GM10248 (cell line): Measurements from ENCODE around the gene FIP1L1.
"Not testable (repeated sequence)": the region's sequence is repeated elsewhere in the genome, so short reads cannot be mapped to it uniquely, and the experiment has no call there.

Source experiments
- CTCF ChIA-PET: fragments of 300-600 bp; sonication (Branson Sonifier 250); formaldehyde crosslinking; extraction: SDS; loops from one replicate; lab custom pipeline; 2021; ENCODE audit warnings: antibody characterized with exemption; lab: Yijun Ruan, JAX
- POLR2A ChIA-PET: fragments of 350-650 bp; sonication (Branson Sonifier 250); formaldehyde crosslinking; extraction: SDS; loops from one replicate; lab custom pipeline; 2020; ENCODE audit warnings: antibody characterized with exemption; lab: Yijun Ruan, JAX
- DNase-seq: peaks from one replicate; pipeline ENCODE4 v3.0.0; 2012; ENCODE audit errors: extremely low spot score
- TF ChIP-seq, protein P1 (sequence below): IDR thresholded peaks from 2 replicates; pipeline ENCODE4 v1.5.1; 2012; ENCODE audit warnings: mild to moderate bottlenecking, low read depth; ENCODE audit errors: extremely low read depth, missing control alignments, control extremely low read depth

Gene FIP1L1

DNA sequence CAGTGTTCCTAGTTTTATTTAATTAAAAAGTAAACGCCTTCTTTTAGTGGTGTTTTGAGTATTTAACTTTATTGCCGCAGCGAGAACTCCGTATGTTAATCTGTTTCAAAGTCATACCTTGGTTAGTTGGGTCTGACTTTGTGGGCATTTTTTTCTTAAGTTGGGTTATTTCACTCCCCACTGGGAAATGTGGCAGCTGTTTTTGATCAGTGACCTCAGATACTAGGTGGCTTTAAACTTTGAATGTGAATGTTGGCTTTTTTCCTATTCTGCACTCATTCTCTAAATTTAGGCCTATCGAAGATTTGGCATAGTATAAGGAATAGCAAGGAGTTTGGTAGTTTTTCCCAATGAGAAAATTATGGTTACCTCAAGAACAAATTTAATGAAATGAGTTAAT, 85.9 kb downstream of the FIP1L1 start:
- no peak for DNase-seq
- ChIA-PET POLR2A (no interaction called here), CTCF (no interaction called here)
- TF ChIP-seq, protein P1, sequence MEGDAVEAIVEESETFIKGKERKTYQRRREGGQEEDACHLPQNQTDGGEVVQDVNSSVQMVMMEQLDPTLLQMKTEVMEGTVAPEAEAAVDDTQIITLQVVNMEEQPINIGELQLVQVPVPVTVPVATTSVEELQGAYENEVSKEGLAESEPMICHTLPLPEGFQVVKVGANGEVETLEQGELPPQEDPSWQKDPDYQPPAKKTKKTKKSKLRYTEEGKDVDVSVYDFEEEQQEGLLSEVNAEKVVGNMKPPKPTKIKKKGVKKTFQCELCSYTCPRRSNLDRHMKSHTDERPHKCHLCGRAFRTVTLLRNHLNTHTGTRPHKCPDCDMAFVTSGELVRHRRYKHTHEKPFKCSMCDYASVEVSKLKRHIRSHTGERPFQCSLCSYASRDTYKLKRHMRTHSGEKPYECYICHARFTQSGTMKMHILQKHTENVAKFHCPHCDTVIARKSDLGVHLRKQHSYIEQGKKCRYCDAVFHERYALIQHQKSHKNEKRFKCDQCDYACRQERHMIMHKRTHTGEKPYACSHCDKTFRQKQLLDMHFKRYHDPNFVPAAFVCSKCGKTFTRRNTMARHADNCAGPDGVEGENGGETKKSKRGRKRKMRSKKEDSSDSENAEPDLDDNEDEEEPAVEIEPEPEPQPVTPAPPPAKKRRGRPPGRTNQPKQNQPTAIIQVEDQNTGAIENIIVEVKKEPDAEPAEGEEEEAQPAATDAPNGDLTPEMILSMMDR, result no peak

DNA sequence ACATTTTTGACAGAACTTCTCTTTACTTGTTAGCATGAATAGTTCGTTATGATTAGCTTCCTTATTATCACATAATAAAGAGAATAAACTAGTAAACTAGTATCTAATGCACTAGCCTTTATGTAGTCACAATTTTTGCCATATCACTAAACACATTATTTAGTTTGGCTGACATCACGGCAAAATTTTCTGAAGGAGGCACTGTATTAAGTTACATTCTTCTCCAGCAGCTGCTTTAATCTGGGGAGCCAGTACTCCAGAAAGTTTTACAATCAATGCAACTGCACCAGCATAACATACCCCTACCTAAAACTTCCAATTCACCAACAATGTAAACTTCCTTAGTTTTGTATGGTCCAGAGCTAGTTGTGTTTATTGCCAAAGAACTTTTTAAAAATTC, 87.8 kb downstream of the FIP1L1 start:
- CTCF ChIA-PET, result interaction anchor here (1.3 kb wide), 1 partner anchor 9 kb away, joined by 4 read pairs; no protein-coding TSS in a partner anchor
- TF ChIP-seq, protein P1, result no peak
- POLR2A ChIA-PET, result no interaction called here
- no peak for DNase-seq

DNA sequence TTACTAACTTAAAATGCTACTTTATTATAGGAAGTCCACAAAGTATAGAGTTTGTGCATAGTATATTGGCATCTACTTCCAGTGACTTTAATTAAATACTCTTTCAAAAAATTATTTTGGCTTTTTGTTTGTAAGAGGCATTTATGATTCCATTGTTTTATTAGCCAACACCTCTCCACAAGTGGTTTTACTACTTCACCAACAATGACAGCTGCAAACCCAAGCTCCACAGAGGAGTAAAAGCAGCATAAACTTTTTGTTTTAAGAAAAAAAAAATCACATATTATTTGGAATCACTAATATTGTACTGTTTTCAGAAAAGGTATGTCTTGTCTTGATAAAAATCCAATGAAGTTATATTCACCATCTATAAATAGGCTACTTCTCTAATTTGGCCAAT, 88.5 kb downstream of the FIP1L1 start:
- TF ChIP-seq, protein P1, result no peak
- ChIA-PET POLR2A (interaction anchor here (0.7 kb wide), 1 partner anchor 337 kb away, joined by 3 read pairs; no protein-coding TSS in a partner anchor), CTCF (interaction anchor here (1.3 kb wide), 1 partner anchor 10 kb away, joined by 4 read pairs; no protein-coding TSS in a partner anchor)
- DNase-seq, result no peak

DNA sequence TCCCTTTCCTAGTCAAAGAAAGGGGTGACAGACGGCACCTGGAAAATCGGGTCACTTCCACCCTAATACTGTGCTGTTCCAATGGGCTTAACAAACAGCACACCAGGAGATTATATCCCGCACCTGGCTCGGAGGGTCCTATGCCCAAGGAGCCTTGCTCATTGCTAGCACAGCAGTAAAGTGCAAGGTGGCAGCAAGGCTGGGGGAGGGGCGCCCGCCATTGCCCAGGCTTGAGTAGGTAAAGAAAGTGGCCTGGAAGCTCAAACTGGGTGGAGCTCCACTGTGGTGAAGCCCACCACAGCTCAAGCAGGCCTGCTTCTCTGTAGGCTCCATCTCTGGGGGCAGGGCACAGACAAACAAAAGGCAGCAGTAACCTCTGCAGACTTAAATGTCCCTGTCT, 89.1 kb downstream of the FIP1L1 start:
- DNase-seq, CTCF ChIA-PET: not testable (repeated sequence)
- POLR2A ChIA-PET, result interaction anchor here (0.7 kb wide), 1 partner anchor 336 kb away, joined by 3 read pairs; no protein-coding TSS in a partner anchor

DNA sequence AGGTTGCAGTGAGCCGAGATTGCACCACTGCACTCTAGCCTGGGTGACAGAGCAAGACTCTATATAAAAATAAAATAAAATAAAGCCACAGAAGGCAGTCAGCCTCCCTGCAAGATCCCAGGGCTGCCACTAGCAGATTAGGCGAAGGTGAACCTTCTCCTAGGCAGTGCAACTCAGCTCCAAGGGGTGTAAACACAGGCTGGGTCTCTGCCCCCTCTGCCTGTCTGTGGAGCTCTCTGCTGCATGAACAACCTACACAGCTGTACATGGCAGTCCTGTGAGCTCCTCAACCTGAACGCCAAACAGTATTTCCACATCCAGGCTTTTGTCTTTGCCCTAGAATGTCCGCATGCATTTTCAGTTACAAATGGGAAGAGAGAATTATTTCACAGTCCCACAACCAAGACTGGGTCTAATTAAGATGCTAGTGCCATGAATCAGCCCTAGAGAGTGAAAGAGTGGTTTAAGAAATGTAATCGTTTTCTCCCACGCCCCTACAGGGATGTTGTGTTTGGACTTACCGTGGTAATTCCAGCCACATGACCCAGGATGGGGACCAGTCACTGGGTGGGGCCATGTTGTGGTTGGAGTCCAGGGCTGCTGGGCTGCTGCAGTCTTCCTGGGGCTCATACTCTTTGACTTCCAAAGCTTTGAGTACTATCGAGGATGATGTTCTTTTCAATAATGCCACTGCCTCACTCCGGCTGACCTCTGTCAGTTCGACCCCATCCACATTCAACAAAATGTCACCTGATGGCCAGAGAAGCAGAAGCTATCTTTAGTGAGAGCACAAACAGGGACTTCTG, 99.0 kb downstream of the FIP1L1 start:
- CTCF ChIA-PET, result interaction anchor here (1.1 to 2.1 kb wide), 3 partner anchors 14 to 35 kb away, joined by 3 to 6 read pairs (median 5); no protein-coding TSS in a partner anchor
- POLR2A ChIA-PET, result no interaction called here
- DNase-seq, result no peak
- TF ChIP-seq, protein P1, result no peak

DNA sequence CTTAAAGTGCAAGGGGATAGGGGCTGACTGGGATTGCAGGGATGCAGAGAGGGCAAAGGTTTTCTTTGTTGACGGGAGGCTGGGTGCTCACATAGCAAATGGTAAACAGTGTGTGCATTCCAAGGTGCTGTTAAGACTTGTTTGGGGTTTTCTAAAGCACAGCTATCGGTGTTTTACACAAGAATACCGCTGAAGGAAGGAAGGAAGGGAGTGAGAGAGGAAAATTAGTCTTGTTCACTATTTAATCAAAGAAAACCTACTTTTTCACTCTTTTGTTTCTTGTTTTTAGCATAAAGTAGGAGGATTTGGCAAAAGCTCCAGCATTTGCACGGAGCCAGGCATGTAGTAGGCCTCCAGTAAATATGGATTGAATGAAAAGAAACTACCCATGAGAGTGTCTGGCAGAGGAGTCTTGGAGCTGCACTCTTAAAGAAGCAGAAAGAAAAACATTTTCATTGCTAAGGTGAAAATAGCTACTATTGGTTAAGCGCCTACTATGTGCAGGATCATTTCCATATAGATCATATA, 99.7 kb downstream of the FIP1L1 start:
- ChIA-PET CTCF (interaction anchor here (1.1 to 2.1 kb wide), 3 partner anchors 13 to 34 kb away, joined by 3 to 5 read pairs (median 3); no protein-coding TSS in a partner anchor), POLR2A (no interaction called here)
- no peak for DNase-seq
- TF ChIP-seq, protein P1, result no peak

DNA sequence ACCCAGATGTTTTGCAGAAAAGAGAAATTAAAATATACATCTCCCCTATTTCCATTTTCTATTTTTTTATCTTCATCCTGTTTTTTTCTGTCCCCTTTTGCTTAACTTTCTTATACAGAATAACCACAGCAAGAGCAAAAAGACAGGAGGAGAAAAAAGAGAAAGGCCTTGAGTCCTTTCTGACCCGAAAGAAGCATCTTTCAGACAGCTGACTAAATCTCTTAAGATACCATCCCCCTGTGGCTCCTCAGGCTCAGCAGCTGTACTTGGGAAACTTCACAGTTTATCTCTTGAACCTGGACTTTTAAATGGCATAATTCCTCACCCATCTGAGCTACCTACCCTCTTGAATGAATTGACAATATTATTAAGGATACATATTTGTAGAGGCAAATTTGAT, 100.2 kb downstream of the FIP1L1 start:
- CTCF ChIA-PET, result interaction anchor here (1.0 to 2.1 kb wide), 4 partner anchors 12 to 34 kb away, joined by 3 to 5 read pairs (median 3); no protein-coding TSS in a partner anchor
- TF ChIP-seq, protein P1, result no peak
- no peak for DNase-seq
- POLR2A ChIA-PET, result no interaction called here
